GM20431 (cell line): Measurements from ENCODE around the gene AKR1D1.
"Not testable (repeated sequence)": the region's sequence is repeated elsewhere in the genome, so short reads cannot be mapped to it uniquely, and the experiment has no call there.

Source experiments
- in situ Hi-C: fragments of 300-500 bp; cut with MseI, MboI; formaldehyde crosslinking; loops from one replicate; pipeline ENCODE4 v1.15.0; 2020; ENCODE audit warnings: low sequenced_read_pairs; ENCODE audit not compliant: unreplicated experiment

Gene AKR1D1

GRCh38 chr7:138116141-138116540 is 39.9 kb downstream of the AKR1D1 start:
- in situ Hi-C loops: no loop called here

- in situ Hi-C loops: no loop called here
Measured at GRCh38 chr7:138116892-138117291, 40.6 kb downstream of the AKR1D1 start.

- in situ Hi-C loops: no loop called here
Measured at GRCh38 chr7:138120140-138120827, 44.0 kb downstream of the AKR1D1 start.

- in situ Hi-C loops: no loop called here
Measured at GRCh38 chr7:138122162-138122561, 45.9 kb downstream of the AKR1D1 start.

GRCh38 chr7:138125119-138125518 is 48.9 kb downstream of the AKR1D1 start:
- in situ Hi-C loops: no loop called here

GRCh38 chr7:138125598-138126111 is 49.4 kb downstream of the AKR1D1 start:
- in situ Hi-C loops: no loop called here

- in situ Hi-C loops: no loop called here
Measured at GRCh38 chr7:138126928-138127327, 50.7 kb downstream of the AKR1D1 start.

- in situ Hi-C loops: no loop called here
Measured at GRCh38 chr7:138127996-138128395, 51.7 kb downstream of the AKR1D1 start.

GRCh38 chr7:138129551-138130165 is 53.4 kb downstream of the AKR1D1 start:
- in situ Hi-C loops: no loop called here

GRCh38 chr7:138137423-138138171 is 61.3 kb downstream of the AKR1D1 start:
- in situ Hi-C loops: no loop called here

- in situ Hi-C loops: no loop called here
Measured at GRCh38 chr7:138138244-138138643, 62.0 kb downstream of the AKR1D1 start.

GRCh38 chr7:138142583-138143201 is 66.4 kb downstream of the AKR1D1 start:
- in situ Hi-C loops: no loop called here

GRCh38 chr7:138144958-138145357 is 68.7 kb downstream of the AKR1D1 start:
- in situ Hi-C loops: no loop called here

GRCh38 chr7:138146221-138146620 is 70.0 kb downstream of the AKR1D1 start:
- in situ Hi-C loops: not testable (repeated sequence)

GRCh38 chr7:138146757-138147734 is 70.8 kb downstream of the AKR1D1 start:
- in situ Hi-C loops: not testable (repeated sequence)

- in situ Hi-C loops: loop anchor here (25.0 kb wide), 1 partner anchor 585 kb away; no protein-coding TSS in a partner anchor
Measured at GRCh38 chr7:138151731-138152577, 75.7 kb downstream of the AKR1D1 start.

- in situ Hi-C loops: loop anchor here (25.0 kb wide), 1 partner anchor 583 kb away; no protein-coding TSS in a partner anchor
Measured at GRCh38 chr7:138154661-138155060, 78.4 kb downstream of the AKR1D1 start.

- in situ Hi-C loops: loop anchor here (25.0 kb wide), 1 partner anchor 580 kb away; no protein-coding TSS in a partner anchor
Measured at GRCh38 chr7:138157702-138158101, 81.4 kb downstream of the AKR1D1 start.
